K562 (cell line): ENCODE results near the gene MMP24OS. TPM values are rescaled to one million over a fixed set of nuclear protein-coding genes. Genes with fewer than 3 reads are reported as not detected.

Experiments
- ATAC-seq: fragments of 200-7000 bp; cut with Tn5 transposase; 3 replicates; pipeline ENCODE4 v1.9.1; 2020; ENCODE audit warnings: moderate library complexity
- BruUV-seq: library from RNA; stranded (reverse); fragments of 400-500 nt; replicated peaks from 2 replicates; lab custom pipeline; 2021; lab: Mats Ljungman, UMichigan
- CTCF ChIA-PET: fragments of 300-600 bp; formaldehyde crosslinking; extraction: SDS; loops from one replicate; lab custom pipeline; 2021; ENCODE audit warnings: low intra/inter-chr PET ratio; lab: Yijun Ruan, JAX
- POLR2A ChIA-PET: fragments of 300-600, 350-650 bp; sonication (Branson Sonifier 250); formaldehyde crosslinking; extraction: SDS; loops from one replicate; lab custom pipeline; 2021; ENCODE audit warnings: antibody characterized with exemption, inconsistent platforms; lab: Yijun Ruan, JAX
- DNase-seq, 4 experiments: peaks; one replicate each; pipeline versions ENCODE4 v3.0.0 to v3.0.0-alpha.2; 2011 to 2018; ENCODE audit warnings: low spot score in 3 of 4, mixed read lengths in 3 of 4; ENCODE audit errors: extremely low read depth in 1 of 4
- FAIRE-seq: peaks from 2 replicates; lab custom pipeline; 2011; peaks lifted over from hg19 to GRCh38; lab: Jason Lieb, UNC
- H2AFZ ChIP-seq: 2 replicates; pipeline ENCODE4 v1.6.0; 2011; ENCODE audit warnings: low read depth, low read length, control low read depth, inconsistent platforms
- H3K27ac ChIP-seq: fragments of 200-600 bp; 3 replicates; pipeline ENCODE4 v1.8.0; 2011; ENCODE audit warnings: low read depth, mild to moderate bottlenecking, control low read depth, inconsistent platforms, low read length, moderate library complexity, mixed read lengths; ENCODE audit errors: extremely low read depth
- H3K27me3 ChIP-seq, 2 experiments: fragments of 300-600 bp in 1 of 2; 2 replicates in 1 of 2; 3 replicates in 1 of 2; pipeline versions ENCODE4 v1.6.0 to v1.8.0; 2011; ENCODE audit warnings: inconsistent platforms in 2 of 2, low read length in 2 of 2, mild to moderate bottlenecking in 1 of 2, mixed read lengths in 1 of 2, moderate library complexity in 1 of 2; ENCODE audit not compliant: control insufficient read depth in 2 of 2, insufficient read depth in 2 of 2
- H3K36me3 ChIP-seq: fragments of 300-600 bp; 3 replicates; pipeline ENCODE4 v1.8.0; 2011; ENCODE audit warnings: mild to moderate bottlenecking, low read length, inconsistent platforms; ENCODE audit not compliant: control insufficient read depth, insufficient read depth
- H3K4me1 ChIP-seq, 2 experiments: fragments of 200-600 bp in 1 of 2; replicated peaks in 1 of 2; 2 replicates in 1 of 2; 3 replicates in 1 of 2; pipeline versions ENCODE4 v1.5.1 to v1.8.0; 2011; ENCODE audit warnings: inconsistent platforms in 2 of 2, low read length in 2 of 2, mild to moderate bottlenecking in 1 of 2, mixed read lengths in 1 of 2, moderate library complexity in 1 of 2; ENCODE audit not compliant: control insufficient read depth in 2 of 2, insufficient read depth in 2 of 2
- H3K4me2 ChIP-seq: 2 replicates; pipeline ENCODE4 v1.6.1; 2011; ENCODE audit warnings: low read length, control low read depth, inconsistent platforms, mixed read lengths; ENCODE audit not compliant: insufficient read depth
- H3K4me3 ChIP-seq: fragments of 200-600 bp; sonication (generic), shearing (Covaris generic); 2 replicates; pipeline ENCODE4 v1.5.1; 2016; ENCODE audit warnings: control low read depth, inconsistent platforms
- H3K79me2 ChIP-seq: fragments of 200-600 bp; 3 replicates; pipeline ENCODE4 v1.8.0; 2011; ENCODE audit warnings: low read length, inconsistent platforms; ENCODE audit not compliant: control insufficient read depth, insufficient read depth
- H3K9ac ChIP-seq, 2 experiments: 2 replicates each; pipeline versions ENCODE4 v1.6.0 to v1.6.1; 2011; ENCODE audit warnings: low read depth in 2 of 2, low read length in 2 of 2, control low read depth in 1 of 2, inconsistent platforms in 1 of 2, mild to moderate bottlenecking in 1 of 2, mixed read lengths in 1 of 2; ENCODE audit not compliant: insufficient read depth in 1 of 2
- H3K9me1 ChIP-seq: one replicate; pipeline ENCODE4 v1.6.0; 2011; ENCODE audit warnings: inconsistent platforms, mild to moderate bottlenecking, low read length, moderate library complexity; ENCODE audit not compliant: control insufficient read depth, insufficient read depth
- H3K9me3 ChIP-seq: replicated peaks from 2 replicates; pipeline ENCODE4 v1.5.1; 2011; ENCODE audit warnings: low read depth, low read length, inconsistent platforms; ENCODE audit not compliant: control insufficient read depth, insufficient read depth
- H4K20me1 ChIP-seq: replicated peaks from 2 replicates; pipeline ENCODE4 v1.6.1; 2011; ENCODE audit warnings: low read length, inconsistent platforms, mixed read lengths; ENCODE audit not compliant: control insufficient read depth, insufficient read depth
- ARID3B ChIP-seq: fragments of 250-450 bp; sonication (Bioruptor Pico); IDR thresholded peaks from 2 replicates; pipeline ENCODE4 v1.4.0; 2020; ENCODE audit warnings: borderline replicate concordance
- ATF3 ChIP-seq, 2 experiments: fragments of 450-650 bp in 1 of 2; sonication (generic) in 1 of 2; formaldehyde crosslinking in 1 of 2; IDR thresholded peaks in 1 of 2; conservative IDR thresholded peaks in 1 of 2; 2 replicates each; pipeline versions ENCODE4 v1.6.1 to v1.8.1; 2016 to 2023; ENCODE audit warnings: mild to moderate bottlenecking in 2 of 2, moderate library complexity in 2 of 2, inconsistent platforms in 1 of 2, missing genetic modification reagents in 1 of 2
- BHLHE40 ChIP-seq: IDR thresholded peaks from 2 replicates; pipeline ENCODE4 v1.6.1; 2011; ENCODE audit warnings: low read length, improper control_type of control experiment
- CSDE1 ChIP-seq, 2 experiments: fragments of 450-650 bp; IDR thresholded peaks; 2 replicates each; pipeline ENCODE4 v1.6.1; 2016; ENCODE audit warnings: mild to moderate bottlenecking in 1 of 2
- CTBP1 ChIP-seq: fragments of 450-650 bp; IDR thresholded peaks from 2 replicates; pipeline ENCODE4 v1.6.1; 2016; ENCODE audit warnings: borderline replicate concordance
- GTF2F1 ChIP-seq: IDR thresholded peaks from 2 replicates; pipeline ENCODE4 v1.6.1; 2011; ENCODE audit warnings: low read depth, low read length, improper control_type of control experiment
- JUND ChIP-seq, 2 experiments: IDR thresholded peaks; 2 replicates in 1 of 2; 3 replicates in 1 of 2; pipeline ENCODE4 v1.6.1; 2011; ENCODE audit warnings: borderline replicate concordance in 2 of 2, low read depth in 2 of 2, low read length in 2 of 2, improper control_type of control experiment in 1 of 2, missing biosample characterization in 1 of 2, missing genetic modification characterization in 1 of 2, missing genetic modification reagents in 1 of 2
- SOX6 ChIP-seq: fragments of 450-650 bp; IDR thresholded peaks from 2 replicates; pipeline ENCODE4 v1.6.1; 2014; ENCODE audit warnings: mild to moderate bottlenecking
- TFE3 ChIP-seq: fragments of 450-650 bp; formaldehyde crosslinking; IDR thresholded peaks from 2 replicates; pipeline ENCODE4 v1.4.0; 2020; ENCODE audit warnings: mild to moderate bottlenecking, mixed read lengths
- TSC22D4 ChIP-seq: fragments of 450-650 bp; IDR thresholded peaks from 2 replicates; pipeline ENCODE4 v1.6.1; 2016; ENCODE audit warnings: missing genetic modification characterization, missing biosample characterization, control low read depth
- USF2 ChIP-seq: sonication (generic); formaldehyde crosslinking; IDR thresholded peaks from 2 replicates; pipeline ENCODE4 v1.5.0; 2020; ENCODE audit warnings: missing genetic modification reagents
- WGBS: fragments of 100-300 bp; shearing (Covaris generic); methylation state at CpG from one replicate; pipeline ENCODE4 v1.1.6; 2016; ENCODE audit warnings: low coverage, mixed read lengths; ENCODE audit not compliant: insufficient coverage; ENCODE audit errors: missing lambda C conversion rate; 5-methylcytosine and 5-hydroxymethylcytosine counted together
- in situ Hi-C: fragments of 300-500 bp; cut with MboI; formaldehyde crosslinking; loops from 4 replicates; pipeline ENCODE4 v1.15.0; 2018; ENCODE audit warnings: inconsistent platforms, mixed read lengths
- intact Hi-C: fragments of 100-400 bp; cut with micrococcal nuclease; formaldehyde crosslinking; loops from 2 replicates; pipeline ENCODE4 v1.14.2; 2022
- polyA plus RNA-seq, 8 experiments: library from polyadenylated mRNA; depleted of rRNA in 4 of 8; stranded (reverse) in 5 of 8; unstranded in 3 of 8; fragments of >200 nt; fragmentation: Nextera tagmentation in 2 of 8; fragmentation: Illumina TruSeq in 1 of 8; extraction: Ambion mirVana in 2 of 8; extraction: Trizol in 1 of 8; gene quantifications; 2 replicates each; pipeline versions ENCODE4 v1.2.1 to v1.2.3, GENCODE V29; 2011 to 2014; ENCODE audit warnings: inconsistent platforms in 1 of 8, missing spikeins in 1 of 8
- total RNA-seq, 7 experiments: library from RNA; depleted of rRNA in 6 of 7; stranded (reverse); fragments of >200 nt in 6 of 7; fragmentation: Illumina TruSeq in 2 of 7; extraction: Trizol in 2 of 7; gene quantifications; 2 replicates each; pipeline versions ENCODE4 v1.2.1 to v1.2.3, GENCODE V29; 2011 to 2021; ENCODE audit warnings: low replicate concordance in 1 of 7

Gene MMP24OS
- total and polyA plus RNA-seq, 9 of the 15 experiments (the other 6 are each of a cell fraction or from before 2014, with no cell fraction given), result 0.92 to 41.5 (median 11.4) TPM

- Histone ChIP-seq H3K27ac (no peak overlapping the region), H3K4me3 (no peak overlapping the region), H3K9ac (peak overlapping the region in 1 of 2 experiments; percentile 27; a peak in 1 of 4 replicates), H3K27me3 (no peaks in the 10 kb centered on the region), H3K9me3 (no peaks in the 10 kb centered on the region), H3K4me2 (no peak overlapping the region), H4K20me1 (no peaks in the 10 kb centered on the region), H3K36me3 (peaks cover 6% of the 10 kb centered on the region), H2AFZ (no peak overlapping the region), H3K9me1 (no peaks in the 10 kb centered on the region), H3K4me1 (peaks cover 4 to 6% of the 10 kb centered on the region in 2 experiments; a peak in 4 of 5 replicates), H3K79me2 (no peaks in the 10 kb centered on the region)
- POLR2A ChIA-PET, result interaction anchor here (1.1 kb wide), 1 partner anchor 9 kb away, joined by 4 read pairs; no protein-coding TSS in a partner anchor
- intact Hi-C loops (no loop called here), in situ Hi-C loops (loop anchor here (25.0 kb wide), 1 partner anchor 119 kb away; the partner anchor contains the start of gene GDF5)
- BruUV-seq, result no TSS peak
- peak; percentile 28; the same call in 1 of the 3 replicates for ATAC-seq
- DNase-seq, result no peak
- CTCF ChIA-PET, result interaction anchor here (0.5 kb wide), 1 partner anchor 9 kb away, joined by 5 read pairs; no protein-coding TSS in a partner anchor
- peak; percentile 27 for TF ChIP-seq USF2
- TF ChIP-seq ARID3B, result no peak
- TF ChIP-seq TSC22D4, result no peak
- TF ChIP-seq SOX6, result peak; percentile 34; the same call in 1 of the 2 replicates
- TF ChIP-seq CTBP1, result 0 out of 2 replicates have a peak, but pooled peaks have one; percentile 27
- no peak for TF ChIP-seq GTF2F1
- TF ChIP-seq ATF3 (IDR thresholded peaks at IDR 0.05), result peak; percentile 44; the same call in 1 of the 2 replicates
- no peak for TF ChIP-seq ATF3 (CRISPR knock-in tag; conservative IDR thresholded peaks at IDR 0.05)
- no peak for TF ChIP-seq CSDE1 (IDR thresholded peaks at IDR 0.05)
- peak; percentile 47 for TF ChIP-seq BHLHE40
- peak; percentile 4; the same call in 1 of the 2 replicates for TF ChIP-seq JUND (IDR thresholded peaks at IDR 0.05; ENCODE audit: borderline replicate concordance, low read depth, low read length)
- no peak; the same call in 2 of the 3 replicates for TF ChIP-seq JUND (tag; IDR thresholded peaks at IDR 0.05; ENCODE audit: borderline replicate concordance, low read depth, low read length)
- peak; percentile 33; the same call in 1 of the 2 replicates for TF ChIP-seq TFE3
- WGBS, result 53% methylated on average over 6 of the region's 6 CpGs
- peak; percentile 29 for FAIRE-seq
Measured at GRCh38 chr20:35318502-35319157, 40.7 kb upstream of the MMP24OS start.
